ENCODE measurements around the gene ATF4. TPM values are rescaled to one million over a fixed set of nuclear protein-coding genes. Genes with fewer than 3 reads are reported as not detected.

Gene ATF4
- total RNA-seq, 1 donor from 2014 or later: 363 TPM

GRCh38 chr22:39478441-39478850, 41.9 kb upstream of the ATF4 start:
- intact Hi-C loops (cut with micrococcal nuclease): no loop called here
- TF ChIP-seq CTCF (IDR thresholded peaks at IDR 0.05): no peak
- Mint-ChIP-seq H3K9me3 (no peaks in the 10 kb centered on the region), H3K36me3 (ENCODE audit: low read depth) (peaks cover 26% of the 10 kb centered on the region), H3K27me3 (no peaks in the 10 kb centered on the region), H3K4me1 (peaks cover 5% of the 10 kb centered on the region), H3K27ac (no peak overlapping the region), H3K4me3 (no peak overlapping the region)
- DNase-seq (no peak), ATAC-seq (ENCODE audit: low read depth) (no peak)
- CTCF ChIA-PET: interaction anchor here (2.8 kb wide), 1 partner anchor 15 kb away, joined by 12 read pairs; no protein-coding TSS in a partner anchor
- POLR2A ChIA-PET: interaction anchor here (0.5 to 0.9 kb wide), 4 partner anchors 11 to 159 kb away, joined by 3 to 4 read pairs (median 3); partner anchors contain the start of genes ATF4 and RPL3

GRCh38 chr22:39479254-39479653, 41.1 kb upstream of the ATF4 start:
- Mint-ChIP-seq H3K27me3 (no peaks in the 10 kb centered on the region), H3K9me3 (no peaks in the 10 kb centered on the region), H3K27ac (no peak overlapping the region), H3K4me3 (no peak overlapping the region), H3K4me1 (peaks cover 4% of the 10 kb centered on the region), H3K36me3 (ENCODE audit: low read depth) (peaks cover 26% of the 10 kb centered on the region)
- ChIA-PET CTCF (interaction anchor here (1.4 to 2.8 kb wide), 2 partner anchors 14 to 17 kb away, joined by 5 to 12 read pairs; no protein-coding TSS in a partner anchor), POLR2A (no interaction called here)
- intact Hi-C loops (cut with micrococcal nuclease): no loop called here
- no peak for TF ChIP-seq CTCF (IDR thresholded peaks at IDR 0.05)
- no peak for DNase-seq
- ATAC-seq (ENCODE audit: low read depth): no peak

GRCh38 chr22:39480557-39480956, 39.8 kb upstream of the ATF4 start:
- ChIA-PET CTCF (interaction anchor here (1.4 to 2.8 kb wide), 2 partner anchors 13 to 16 kb away, joined by 5 to 12 read pairs; no protein-coding TSS in a partner anchor), POLR2A (no interaction called here)
- H3K4me3 Mint-ChIP-seq: no peak overlapping the region
- H3K36me3 Mint-ChIP-seq (ENCODE audit: low read depth): peaks cover 24% of the 10 kb centered on the region
- no peak for DNase-seq
- H3K27ac Mint-ChIP-seq: no peak overlapping the region
- no peaks in the 10 kb centered on the region for H3K9me3 Mint-ChIP-seq
- intact Hi-C loops (cut with micrococcal nuclease): no loop called here
- ATAC-seq (ENCODE audit: low read depth): no peak
- TF ChIP-seq CTCF (IDR thresholded peaks at IDR 0.05): no peak
- H3K27me3 Mint-ChIP-seq: no peaks in the 10 kb centered on the region
- peaks cover 3% of the 10 kb centered on the region for H3K4me1 Mint-ChIP-seq

GRCh38 chr22:39481054-39481453, 39.3 kb upstream of the ATF4 start:
- no peaks in the 10 kb centered on the region for H3K4me1 Mint-ChIP-seq
- intact Hi-C loops (cut with micrococcal nuclease): no loop called here
- peaks cover 22% of the 10 kb centered on the region for H3K36me3 Mint-ChIP-seq (ENCODE audit: low read depth)
- ATAC-seq (ENCODE audit: low read depth) (no peak), DNase-seq (no peak)
- ChIA-PET CTCF (no interaction called here), POLR2A (no interaction called here)
- no peaks in the 10 kb centered on the region for H3K9me3 Mint-ChIP-seq
- TF ChIP-seq CTCF (IDR thresholded peaks at IDR 0.05): no peak
- no peaks in the 10 kb centered on the region for H3K27me3 Mint-ChIP-seq
- H3K27ac Mint-ChIP-seq: no peak overlapping the region
- no peak overlapping the region for H3K4me3 Mint-ChIP-seq

GRCh38 chr22:39481595-39481994, 38.8 kb upstream of the ATF4 start:
- H3K27ac Mint-ChIP-seq: no peak overlapping the region
- H3K4me3 Mint-ChIP-seq: no peak overlapping the region
- ChIA-PET POLR2A (interaction anchor here (0.8 to 1.1 kb wide), 3 partner anchors 9 to 34 kb away, joined by 3 to 6 read pairs (median 4); no protein-coding TSS in a partner anchor), CTCF (interaction anchor here (0.8 kb wide), 1 partner anchor 15 kb away, joined by 4 read pairs; no protein-coding TSS in a partner anchor)
- H3K27me3 Mint-ChIP-seq: no peaks in the 10 kb centered on the region
- no peak for TF ChIP-seq CTCF (IDR thresholded peaks at IDR 0.05)
- no peak for ATAC-seq (ENCODE audit: low read depth)
- no peaks in the 10 kb centered on the region for H3K9me3 Mint-ChIP-seq
- intact Hi-C loops (cut with micrococcal nuclease): no loop called here
- no peaks in the 10 kb centered on the region for H3K4me1 Mint-ChIP-seq
- no peak for DNase-seq
- H3K36me3 Mint-ChIP-seq (ENCODE audit: low read depth): peaks cover 22% of the 10 kb centered on the region

All from activated B cell treated with CpG ODN at 0.5 μM for 24 hours (primary cell).